Endodermal cell (in vitro differentiated cells): ENCODE data around the gene COG5. TPM values are rescaled to one million over a fixed set of nuclear protein-coding genes. Genes with fewer than 3 reads are reported as not detected.

ENCODE experiments used
- DNase-seq: peaks from one replicate; pipeline ENCODE4 v3.0.0-alpha.2; 2017
- H3K27ac ChIP-seq: 2 replicates; pipeline ENCODE4 v1.5.1; 2013; ENCODE audit warnings: mild to moderate bottlenecking, low read depth, low read length, moderate library complexity
- H3K27me3 ChIP-seq: 2 replicates; pipeline ENCODE4 v1.6.1; 2013; ENCODE audit warnings: mild to moderate bottlenecking, low read length, moderate library complexity; ENCODE audit not compliant: insufficient read depth, control insufficient read depth, poor library complexity, severe bottlenecking
- H3K36me3 ChIP-seq: 2 replicates; pipeline ENCODE4 v1.7.0; 2013; ENCODE audit warnings: mild to moderate bottlenecking, low read length, moderate library complexity; ENCODE audit not compliant: control insufficient read depth, insufficient read depth
- H3K4me1 ChIP-seq: one replicate; pipeline ENCODE4 v1.7.0; 2013; ENCODE audit warnings: low read length; ENCODE audit not compliant: control insufficient read depth, insufficient read depth
- H3K4me3 ChIP-seq: 2 replicates; pipeline ENCODE4 v1.5.1; 2013; ENCODE audit warnings: mild to moderate bottlenecking, low read length, moderate library complexity
- H3K9ac ChIP-seq: 2 replicates; pipeline ENCODE4 v1.6.1; 2013; ENCODE audit warnings: mild to moderate bottlenecking, low read length, moderate library complexity; ENCODE audit not compliant: poor library complexity, severe bottlenecking; ENCODE audit errors: extremely low read depth
- H3K9me3 ChIP-seq: 2 replicates; pipeline ENCODE4 v1.6.1; 2013; ENCODE audit warnings: mild to moderate bottlenecking, low read length, moderate library complexity; ENCODE audit not compliant: control insufficient read depth
- H3K27ac Mint-ChIP-seq: 2 replicates; pipeline ENCODE4 v1.8.0; 2020; ENCODE audit warnings: mixed read lengths
- H3K27me3 Mint-ChIP-seq: 2 replicates; pipeline ENCODE4 v1.8.0; 2021; ENCODE audit warnings: mild to moderate bottlenecking, mixed read lengths; ENCODE audit not compliant: insufficient read depth
- H3K36me3 Mint-ChIP-seq: 2 replicates; pipeline ENCODE4 v1.8.0; 2020; ENCODE audit warnings: low read depth, mixed read lengths
- H3K4me1 Mint-ChIP-seq: 2 replicates; pipeline ENCODE4 v1.8.0; 2020; ENCODE audit warnings: mixed read lengths
- H3K4me3 Mint-ChIP-seq: 2 replicates; pipeline ENCODE4 v1.8.0; 2020; ENCODE audit warnings: mild to moderate bottlenecking, moderate library complexity, mixed read lengths
- H3K9me3 Mint-ChIP-seq: 2 replicates; pipeline ENCODE4 v1.8.0; 2020; ENCODE audit warnings: mild to moderate bottlenecking, mixed read lengths
- WGBS, 2 experiments: methylation state at CpG; one replicate each; pipeline versions ENCODE4 v1.1.5 to v1.1.7; 2013; ENCODE audit warnings: missing lambda C conversion rate in 2 of 2, mixed read lengths in 1 of 2; ENCODE audit not compliant: insufficient coverage in 1 of 2, insufficient read length in 1 of 2; 5-methylcytosine and 5-hydroxymethylcytosine counted together
- total RNA-seq, 2 donors: library from RNA; stranded (reverse); fragmentation: NEBNext Ultra II Directional in 1 of 2; extraction: Animal tissue kit (Norgen Biotek cat#: 25700) in 1 of 2; gene quantifications; 2 replicates in 1 of 2; 3 replicates in 1 of 2; pipeline ENCODE4 v1.2.1, GENCODE V29; 2021
- TF ChIP-seq, protein P1 (sequence below): fragments of 200-600 bp; sonication (generic); conservative IDR thresholded peaks from 2 replicates; pipeline ENCODE4 v1.5.0; 2021; ENCODE audit warnings: antibody characterized with exemption, mild to moderate bottlenecking

COG5 gene
- total RNA-seq, 2 donors from 2014 or later, result 25.5 to 34.7 TPM

DNA sequence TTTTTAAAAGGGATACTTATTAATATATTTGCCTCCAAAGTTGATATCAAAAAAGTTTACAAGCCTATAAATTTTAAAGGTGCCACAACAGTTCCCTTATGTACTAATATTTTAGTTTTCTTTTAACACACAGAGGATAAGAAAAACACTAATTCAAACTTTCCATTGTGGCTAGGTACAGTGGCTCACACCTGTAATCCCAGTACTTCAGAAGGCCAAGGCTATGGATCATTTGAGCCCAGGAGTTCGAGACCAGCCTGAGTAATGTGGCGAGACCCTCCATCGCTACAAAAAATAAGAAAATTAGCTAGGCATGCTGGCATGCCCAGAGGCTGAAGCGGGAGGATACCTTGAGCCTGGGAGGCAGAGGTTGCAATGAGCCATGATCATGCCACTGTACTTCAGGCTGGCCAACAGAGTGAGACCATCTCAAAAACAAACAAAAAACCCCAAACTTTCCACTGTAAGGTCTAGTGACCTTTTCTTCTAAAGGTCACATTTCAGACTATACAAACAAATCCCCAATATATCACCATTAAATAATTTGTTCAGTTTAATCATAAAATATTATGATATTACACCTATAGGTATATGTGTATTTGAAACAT is 287.4 kb downstream of the COG5 start:
- H3K9me3 ChIP-seq, result no peaks in the 10 kb centered on the region
- no peak overlapping the region for H3K4me3 Mint-ChIP-seq
- peaks cover 3% of the 10 kb centered on the region for H3K36me3 Mint-ChIP-seq
- WGBS, 2 experiments, result 90 to 96% methylated on average over 3 to 4 of the region's 4 CpGs
- H3K27ac ChIP-seq, result no peak overlapping the region
- H3K27me3 Mint-ChIP-seq, result no peaks in the 10 kb centered on the region
- H3K9ac ChIP-seq, result no peak overlapping the region
- H3K36me3 ChIP-seq, result no peaks in the 10 kb centered on the region
- TF ChIP-seq, protein P1, sequence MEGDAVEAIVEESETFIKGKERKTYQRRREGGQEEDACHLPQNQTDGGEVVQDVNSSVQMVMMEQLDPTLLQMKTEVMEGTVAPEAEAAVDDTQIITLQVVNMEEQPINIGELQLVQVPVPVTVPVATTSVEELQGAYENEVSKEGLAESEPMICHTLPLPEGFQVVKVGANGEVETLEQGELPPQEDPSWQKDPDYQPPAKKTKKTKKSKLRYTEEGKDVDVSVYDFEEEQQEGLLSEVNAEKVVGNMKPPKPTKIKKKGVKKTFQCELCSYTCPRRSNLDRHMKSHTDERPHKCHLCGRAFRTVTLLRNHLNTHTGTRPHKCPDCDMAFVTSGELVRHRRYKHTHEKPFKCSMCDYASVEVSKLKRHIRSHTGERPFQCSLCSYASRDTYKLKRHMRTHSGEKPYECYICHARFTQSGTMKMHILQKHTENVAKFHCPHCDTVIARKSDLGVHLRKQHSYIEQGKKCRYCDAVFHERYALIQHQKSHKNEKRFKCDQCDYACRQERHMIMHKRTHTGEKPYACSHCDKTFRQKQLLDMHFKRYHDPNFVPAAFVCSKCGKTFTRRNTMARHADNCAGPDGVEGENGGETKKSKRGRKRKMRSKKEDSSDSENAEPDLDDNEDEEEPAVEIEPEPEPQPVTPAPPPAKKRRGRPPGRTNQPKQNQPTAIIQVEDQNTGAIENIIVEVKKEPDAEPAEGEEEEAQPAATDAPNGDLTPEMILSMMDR, result no peak
- H3K4me1 Mint-ChIP-seq, result peaks cover 9% of the 10 kb centered on the region
- H3K27ac Mint-ChIP-seq, result no peak overlapping the region
- H3K9me3 Mint-ChIP-seq, result no peaks in the 10 kb centered on the region
- DNase-seq, result no peak
- H3K27me3 ChIP-seq, result no peaks in the 10 kb centered on the region
- no peak overlapping the region for H3K4me3 ChIP-seq
- H3K4me1 ChIP-seq, result peaks cover 12% of the 10 kb centered on the region

DNA sequence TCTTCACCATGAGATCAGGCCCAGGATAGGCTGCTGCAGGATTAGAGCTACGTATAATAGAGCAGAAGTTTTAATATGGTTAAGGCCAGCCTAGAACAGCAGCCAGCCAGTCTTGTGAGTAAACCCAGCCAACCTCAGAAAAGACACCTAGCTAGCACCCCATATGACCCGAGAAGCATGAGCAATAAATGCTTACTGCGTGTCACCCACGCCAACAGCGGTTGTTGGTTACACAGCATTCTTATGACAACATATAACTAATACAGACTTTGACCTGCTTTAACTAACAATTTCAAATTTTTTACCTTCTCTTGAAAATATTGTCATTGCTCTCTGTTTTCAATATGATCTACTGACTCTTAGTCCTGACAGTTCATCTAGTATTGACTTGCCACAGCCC is 289.2 kb downstream of the COG5 start:
- peaks cover 9% of the 10 kb centered on the region for H3K4me1 Mint-ChIP-seq
- 91 to 92% methylated on average over 4 to 5 of the region's 5 CpGs for WGBS, 2 experiments

DNA sequence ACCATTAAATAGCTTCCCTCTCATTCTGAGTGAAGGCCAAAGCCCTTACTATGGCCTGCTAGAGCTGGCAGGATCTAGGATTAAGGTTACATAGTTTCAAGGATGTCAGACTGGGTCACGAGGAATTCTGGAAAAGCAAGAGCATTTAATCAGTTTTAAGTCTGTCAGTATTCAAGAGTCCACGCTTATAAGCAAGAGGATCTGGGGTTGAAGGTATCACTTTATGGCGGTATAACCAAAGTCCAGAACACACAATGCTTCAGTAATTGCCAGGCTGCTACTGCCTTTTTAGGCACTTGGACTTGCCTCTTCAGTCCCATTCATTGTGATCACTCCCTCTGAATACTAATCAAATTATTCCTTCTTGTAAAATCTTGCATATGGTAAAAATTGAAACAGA is 293.9 kb downstream of the COG5 start:
- 99 to 100% methylated on average over 2 to 3 of the region's 3 CpGs for WGBS, 2 experiments
- DNase-seq, result no peak
- TF ChIP-seq, protein P1, result no peak
- Histone ChIP-seq H3K9ac (no peak overlapping the region), H3K27ac (no peak overlapping the region), H3K36me3 (peaks cover 5% of the 10 kb centered on the region), H3K4me3 (no peak overlapping the region), H3K4me1 (peaks cover 17% of the 10 kb centered on the region), H3K27me3 (no peaks in the 10 kb centered on the region), H3K9me3 (no peaks in the 10 kb centered on the region)
- H3K4me3 Mint-ChIP-seq, result no peak overlapping the region
- H3K27me3 Mint-ChIP-seq, result no peaks in the 10 kb centered on the region
- H3K27ac Mint-ChIP-seq, result no peak overlapping the region
- no peaks in the 10 kb centered on the region for H3K9me3 Mint-ChIP-seq
- H3K36me3 Mint-ChIP-seq, result peaks cover 10% of the 10 kb centered on the region
- H3K4me1 Mint-ChIP-seq, result peaks cover 13% of the 10 kb centered on the region

More for the DNA sequence above, 289.2 kb downstream of the COG5 start:
- Histone ChIP-seq H3K9me3 (no peaks in the 10 kb centered on the region), H3K27ac (no peak overlapping the region), H3K9ac (no peak overlapping the region), H3K27me3 (no peaks in the 10 kb centered on the region), H3K36me3 (peaks cover 5% of the 10 kb centered on the region), H3K4me1 (peaks cover 17% of the 10 kb centered on the region), H3K4me3 (no peak overlapping the region)
- Mint-ChIP-seq H3K36me3 (peaks cover 12% of the 10 kb centered on the region), H3K27ac (no peak overlapping the region), H3K4me3 (no peak overlapping the region), H3K27me3 (no peaks in the 10 kb centered on the region), H3K9me3 (no peaks in the 10 kb centered on the region)
- TF ChIP-seq, protein P1, result no peak
- no peak for DNase-seq
